LNCAP (cell line): ENCODE measurements around the gene NR3C1.

Source experiments
- CTCF ChIP-seq: fragments of 450-650 bp; IDR thresholded peaks from 2 replicates; pipeline ENCODE4 v1.5.1; 2017; ENCODE audit warnings: mild to moderate bottlenecking

The NR3C1 gene

GRCh38 chr5:143400541-143401226, 2.8 kb downstream of the NR3C1 start:
- no peak for TF ChIP-seq CTCF

GRCh38 chr5:143399616-143400540, 3.6 kb downstream of the NR3C1 start:
- TF ChIP-seq CTCF, result no peak

- TF ChIP-seq CTCF, result no peak
Observed at GRCh38 chr5:143398451-143399237, 4.8 kb downstream of the NR3C1 start.

GRCh38 chr5:143398053-143398355, 5.5 kb downstream of the NR3C1 start:
- no peak for TF ChIP-seq CTCF

GRCh38 chr5:143397302-143398052, 6.0 kb downstream of the NR3C1 start:
- TF ChIP-seq CTCF, result no peak

- TF ChIP-seq CTCF, result no peak
Observed at GRCh38 chr5:143396353-143396940, 7.0 kb downstream of the NR3C1 start.
